Stimulated activated CD4-positive, alpha-beta T cell treated with anti-CD3 and anti-CD28 coated beads, Interleukin-1b, Interleukin-23, amount 100 ng/mL, for 4 hours (primary cell): ENCODE data around the gene PAPSS1.
A peak's percentile ranks its signal among the peaks of the same experiment; 100 is the strongest.
"Not testable (repeated sequence)": the region's sequence is repeated elsewhere in the genome, so short reads cannot be mapped to it uniquely, and the experiment has no call there.

ENCODE experiments used
- DNase-seq, 2 donors: peaks; one replicate each; pipeline ENCODE4 v3.0.0-alpha.2; 2020; ENCODE audit warnings: low read depth in 2 of 2

PAPSS1 gene

GRCh38 chr4:107726131-107726925, 6.3 kb upstream of the PAPSS1 start:
- not testable (repeated sequence) for DNase-seq

- no peak for DNase-seq
Measured at GRCh38 chr4:107725281-107725859, 5.3 kb upstream of the PAPSS1 start.

DNA sequence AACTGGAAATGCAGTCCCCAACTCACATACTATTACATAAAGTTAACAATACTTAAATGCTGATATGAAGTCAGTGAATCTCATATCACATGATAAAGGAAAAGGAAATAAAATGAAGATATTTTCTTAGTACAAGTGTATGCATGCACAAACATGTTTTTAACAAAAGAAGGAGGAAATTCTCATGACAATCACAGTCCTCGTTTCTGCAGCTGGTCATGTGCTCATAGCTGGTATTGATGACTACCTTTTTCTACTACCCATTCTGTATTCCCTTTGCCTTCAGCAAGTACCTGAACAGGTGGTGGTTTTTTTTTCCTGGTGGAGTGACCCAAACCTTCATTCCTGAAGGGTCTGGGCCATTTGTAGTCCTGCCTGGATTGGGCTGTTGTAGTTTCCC, 3.3 kb upstream of the PAPSS1 start:
- not testable (repeated sequence) for DNase-seq

GRCh38 chr4:107721436-107722100, 1.5 kb upstream of the PAPSS1 start:
- DNase-seq, result peak; percentile 35 to 36

DNA sequence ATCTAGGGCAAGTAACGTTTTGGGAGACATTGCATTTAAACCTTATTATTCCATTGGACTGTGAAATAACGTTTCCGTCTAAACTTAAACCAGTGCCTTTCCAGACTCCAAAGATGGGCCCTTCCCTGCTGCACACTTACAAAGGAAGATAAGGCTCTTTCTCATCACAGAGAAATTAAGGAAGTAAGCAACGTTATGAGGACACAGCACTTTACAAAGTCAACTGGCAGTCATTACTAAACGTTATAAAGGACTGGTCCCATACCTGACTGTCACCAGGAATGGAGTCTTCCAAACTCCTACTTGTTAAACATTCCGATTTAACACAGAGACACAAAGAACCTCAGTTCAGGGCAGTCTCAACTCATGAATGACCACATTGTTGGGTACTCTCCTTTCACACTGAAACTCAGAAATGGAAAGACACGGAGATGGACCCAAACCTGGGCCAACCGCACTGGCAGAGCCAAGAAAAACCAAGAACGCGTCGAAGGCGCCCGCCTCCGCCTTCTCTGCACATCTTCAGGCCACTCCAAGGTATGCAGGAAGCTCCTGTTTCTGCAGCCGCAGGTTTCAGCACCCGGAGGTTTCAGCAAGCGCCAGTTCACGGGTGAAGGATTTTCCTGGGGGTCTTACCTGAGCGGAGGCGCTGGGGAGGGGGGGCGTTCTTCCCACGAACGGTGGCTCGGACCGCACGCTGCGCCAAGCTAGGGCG, 670 bp downstream of the PAPSS1 start:
- DNase-seq, result no peak

GRCh38 chr4:107718351-107718965, 1.6 kb downstream of the PAPSS1 start:
- no peak for DNase-seq

DNA sequence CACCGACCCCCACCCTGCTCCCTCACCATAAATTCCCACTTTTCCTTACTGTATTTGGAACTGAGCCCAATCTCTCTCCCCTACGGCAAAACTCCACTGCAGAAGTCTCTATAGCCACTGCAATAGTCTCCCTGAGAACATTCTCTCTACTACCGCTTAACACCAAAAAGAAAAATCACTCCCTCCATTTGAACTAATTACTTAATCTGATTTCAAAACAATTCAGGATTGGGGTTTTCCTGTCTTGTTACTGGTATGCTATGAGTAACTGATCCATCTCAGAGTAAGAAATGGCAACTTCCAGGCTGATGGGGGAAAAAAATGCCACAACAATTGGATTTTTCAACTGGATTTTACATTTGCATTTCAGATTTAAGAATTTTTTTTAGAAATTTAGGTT, 5.8 kb downstream of the PAPSS1 start:
- DNase-seq, result no peak

DNA sequence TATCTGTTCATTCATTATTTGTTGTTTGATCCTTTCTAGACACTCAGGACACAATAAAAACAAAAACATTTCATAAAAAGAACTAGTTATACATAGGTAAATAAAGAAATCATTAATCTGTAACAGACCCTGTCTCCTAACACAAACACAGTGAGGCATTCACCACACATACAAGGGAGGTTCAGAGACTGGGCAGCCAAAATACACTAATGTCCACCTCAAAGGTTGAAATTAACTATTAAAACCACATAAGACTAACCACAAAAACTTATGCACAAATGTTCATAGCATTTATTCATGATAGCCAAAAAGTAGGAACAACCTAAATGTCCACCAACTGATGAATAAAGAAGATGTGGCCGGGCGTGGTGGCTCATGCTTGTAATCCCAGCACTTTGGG, 7.8 kb downstream of the PAPSS1 start:
- DNase-seq, result no peak

DNA sequence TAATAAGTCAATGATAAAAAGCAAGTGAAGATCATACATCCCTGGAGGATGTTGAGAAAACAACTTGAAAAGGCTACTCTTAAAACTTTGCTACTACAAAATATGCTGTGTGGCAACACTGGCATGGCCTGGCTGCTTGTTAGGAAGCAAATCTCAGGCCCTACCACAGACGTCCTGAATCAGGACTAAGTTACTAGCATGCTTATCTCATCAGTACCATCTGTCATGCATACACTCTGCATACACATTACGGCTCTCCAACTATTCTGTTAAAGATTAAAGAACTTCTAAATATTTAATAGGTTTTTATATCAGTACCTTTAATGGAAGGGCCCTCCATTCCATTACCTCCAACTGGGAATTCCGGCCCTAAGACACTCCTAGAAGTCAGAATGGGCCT, 8.2 kb downstream of the PAPSS1 start:
- no peak for DNase-seq

GRCh38 chr4:107710493-107711459, 9.3 kb downstream of the PAPSS1 start:
- no peak for DNase-seq

DNA sequence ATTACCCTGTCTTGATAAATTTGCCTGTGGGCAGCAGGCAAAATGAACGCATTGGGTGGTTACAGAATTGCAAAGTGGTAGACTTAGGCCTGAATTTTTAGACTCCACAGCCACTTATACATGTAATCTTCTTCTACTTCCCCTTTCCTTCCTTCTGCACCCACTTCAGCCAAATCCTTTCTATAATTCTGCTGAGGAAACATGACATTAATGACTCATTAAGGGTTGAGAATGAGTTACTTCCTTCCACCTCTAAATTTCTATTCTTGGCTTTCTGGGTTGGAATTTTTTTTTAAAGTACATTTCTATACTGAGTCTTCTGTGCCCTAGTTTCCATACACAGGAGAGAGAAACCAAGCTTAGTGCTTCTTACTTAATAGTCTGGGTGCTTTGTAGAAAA, 10.1 kb downstream of the PAPSS1 start:
- DNase-seq, result no peak

DNA sequence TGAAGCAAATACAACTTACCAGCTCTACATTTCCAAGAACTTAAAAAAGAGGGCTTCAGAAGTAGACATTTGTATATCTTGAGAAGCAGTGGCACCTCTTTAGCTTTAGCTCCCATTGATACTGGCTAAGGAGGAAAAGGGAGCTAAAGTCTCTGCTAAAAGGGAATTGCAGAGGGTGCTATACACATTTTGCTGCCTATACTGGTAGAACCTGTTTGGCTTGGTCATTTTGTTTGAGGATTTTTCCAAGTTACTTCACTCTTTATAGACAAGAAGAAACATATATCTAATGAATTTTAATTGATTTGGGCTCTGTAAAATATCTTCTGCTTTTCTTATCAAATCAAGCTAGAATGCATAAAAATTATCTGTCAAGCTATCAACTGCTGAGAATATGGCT, 11.8 kb downstream of the PAPSS1 start:
- no peak for DNase-seq

DNA sequence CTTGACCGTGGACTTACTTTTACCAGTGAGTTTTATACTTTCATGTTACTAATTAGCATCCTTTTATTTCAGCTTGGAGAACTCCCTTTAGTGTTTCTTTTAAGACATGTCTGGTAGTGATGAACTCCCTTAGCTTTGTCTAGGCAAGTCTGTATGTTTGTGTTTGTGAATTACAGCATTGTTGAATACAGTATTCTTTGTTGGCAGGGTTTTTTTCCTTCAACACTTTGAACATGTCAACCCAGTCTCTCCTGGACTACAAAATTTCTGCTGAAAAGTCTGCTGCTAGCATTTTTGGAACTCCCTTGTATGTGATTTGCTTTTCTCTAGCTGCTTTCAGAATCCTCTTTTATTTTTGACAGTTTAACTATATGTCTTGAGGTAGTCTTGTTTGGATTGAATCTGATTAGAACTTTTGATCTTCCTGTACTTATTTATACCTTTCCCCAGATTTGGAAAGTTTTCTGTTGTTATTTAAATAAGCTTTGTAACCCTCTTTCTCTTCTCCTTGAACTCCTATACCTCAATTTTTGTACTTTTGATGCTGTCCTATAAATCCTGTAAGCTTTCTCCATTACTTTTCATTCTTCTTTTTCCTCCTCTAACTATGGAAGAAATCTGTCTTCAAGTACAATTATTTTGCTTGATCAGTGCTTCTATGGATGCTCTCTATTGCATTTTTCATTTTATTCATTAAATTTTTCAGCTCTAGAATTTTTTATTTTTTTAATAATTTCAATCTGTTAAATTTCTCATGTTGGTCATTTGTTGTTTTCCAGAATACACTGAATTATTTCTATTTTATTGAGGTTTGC, 14.1 kb downstream of the PAPSS1 start:
- DNase-seq, result no peak

DNA sequence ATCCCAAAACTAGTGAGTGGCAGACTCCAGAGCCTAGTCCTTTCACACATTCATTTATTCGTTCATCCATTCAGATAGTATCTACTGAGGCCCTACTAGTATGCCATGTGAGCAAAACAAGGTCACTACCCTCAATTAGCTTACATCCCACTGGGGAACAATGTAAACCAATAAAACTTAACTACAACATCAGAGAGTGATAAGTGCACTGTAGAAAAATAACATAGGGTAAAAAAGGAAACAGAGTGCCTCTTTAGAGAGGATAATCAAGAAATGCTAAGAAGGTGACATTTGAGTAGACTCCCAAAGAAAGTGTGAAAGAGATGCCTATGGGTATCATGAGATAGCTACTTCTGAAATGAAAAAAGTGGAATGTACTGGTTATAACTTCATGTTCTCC, 18.5 kb downstream of the PAPSS1 start:
- no peak for DNase-seq

DNA sequence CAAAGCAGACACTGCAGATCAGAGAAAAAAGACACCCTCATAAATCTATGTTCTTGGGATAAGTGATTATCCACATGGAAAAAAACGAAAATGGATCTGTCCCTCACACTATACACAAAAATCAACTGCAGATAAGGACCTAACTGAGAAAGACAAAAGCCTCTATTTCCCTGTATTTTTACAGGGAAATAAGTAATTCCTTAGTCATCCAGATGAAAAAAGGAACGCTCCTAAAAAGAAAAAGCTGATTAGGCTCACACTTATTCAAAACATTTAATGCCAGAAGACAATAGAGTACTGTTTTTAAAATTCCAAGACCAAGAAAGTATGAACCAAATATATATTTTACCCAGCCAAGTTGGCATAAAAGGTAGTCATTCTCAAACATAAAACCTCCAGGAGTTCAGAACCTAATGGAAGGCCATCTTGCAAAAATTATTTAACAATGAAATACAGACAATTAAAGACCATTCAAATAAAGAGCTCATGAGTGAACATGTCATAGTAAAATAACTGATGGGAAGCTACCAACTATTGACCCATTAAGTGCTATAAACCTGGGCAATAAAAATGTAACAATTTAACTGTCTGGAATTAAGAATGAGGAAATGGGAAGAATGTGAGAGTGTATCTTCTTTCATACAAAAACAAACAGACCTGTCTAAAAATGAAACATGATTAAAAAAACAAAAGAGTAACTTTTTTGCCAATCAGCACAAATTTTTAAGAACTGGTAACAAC, 20.4 kb downstream of the PAPSS1 start:
- no peak for DNase-seq

GRCh38 chr4:107696187-107696586, 23.8 kb downstream of the PAPSS1 start:
- not testable (repeated sequence) for DNase-seq

- DNase-seq, result no peak
Measured at GRCh38 chr4:107693132-107693531, 26.9 kb downstream of the PAPSS1 start.

GRCh38 chr4:107692202-107692601, 27.8 kb downstream of the PAPSS1 start:
- DNase-seq, result no peak

- no peak for DNase-seq
Measured at GRCh38 chr4:107691378-107691777, 28.7 kb downstream of the PAPSS1 start.
